SK-N-SH (cell line): ENCODE measurements around the gene PARD3B. TPM values are rescaled to one million over a fixed set of nuclear protein-coding genes. Genes with fewer than 3 reads are reported as not detected.

Experiments used
- CTCF ChIA-PET: fragments of 300-600, 350-600 bp; formaldehyde crosslinking; extraction: SDS; loops from one replicate; lab custom pipeline; 2021; lab: Yijun Ruan, JAX
- POLR2A ChIA-PET: fragments of 350-600 bp; sonication (Branson Sonifier 250); formaldehyde crosslinking; extraction: SDS; loops from one replicate; lab custom pipeline; 2020; ENCODE audit warnings: antibody characterized with exemption, inconsistent platforms; lab: Yijun Ruan, JAX
- DNase-seq: peaks from one replicate; pipeline ENCODE4 v3.0.0; 2012
- H2AFZ ChIP-seq: fragments of 200-600 bp; sonication (generic); 2 replicates; pipeline ENCODE4 v1.8.1; 2016; ENCODE audit warnings: antibody characterized with exemption, mild to moderate bottlenecking, low read depth
- H3F3A ChIP-seq: fragments of 200-600 bp; sonication (generic); replicated peaks from 2 replicates; pipeline ENCODE3; 2016; ENCODE audit warnings: antibody characterized with exemption, mild to moderate bottlenecking; ENCODE audit not compliant: insufficient read depth
- H3K27ac ChIP-seq, 2 experiments: fragments of 200-500 bp in 1 of 2; fragments of 200-600 bp in 1 of 2; sonication (Bioruptor generic) in 1 of 2; sonication (generic), shearing (Covaris generic) in 1 of 2; 2 replicates each; pipeline versions ENCODE4 v1.5.1 to v1.6.1; 2014 to 2016; ENCODE audit warnings: low read depth in 2 of 2, inconsistent platforms in 1 of 2, low read length in 1 of 2, mild to moderate bottlenecking in 1 of 2, mixed read lengths in 1 of 2
- H3K27me3 ChIP-seq: fragments of 200-600 bp; sonication (generic), shearing (Covaris generic); 2 replicates; pipeline ENCODE4 v1.6.1; 2016; ENCODE audit warnings: mixed run types; ENCODE audit not compliant: insufficient read depth
- H3K36me3 ChIP-seq, 2 experiments: fragments of 200-500 bp in 1 of 2; fragments of 200-600 bp in 1 of 2; sonication (Bioruptor generic) in 1 of 2; sonication (generic) in 1 of 2; replicated peaks in 1 of 2; 2 replicates each; pipeline versions ENCODE3 to v1.5.1; 2014 to 2016; ENCODE audit warnings: low read length in 1 of 2, mild to moderate bottlenecking in 1 of 2; ENCODE audit not compliant: insufficient read depth in 2 of 2, control insufficient read depth in 1 of 2
- H3K4me1 ChIP-seq, 2 experiments: fragments of 200-500 bp in 1 of 2; fragments of 200-600 bp in 1 of 2; sonication (Bioruptor generic) in 1 of 2; sonication (generic), shearing (Covaris generic) in 1 of 2; 2 replicates each; pipeline versions ENCODE4 v1.5.1 to v1.6.1; 2014 to 2016; ENCODE audit warnings: low read depth in 1 of 2, low read length in 1 of 2, mixed run types in 1 of 2; ENCODE audit not compliant: insufficient read depth in 2 of 2, control insufficient read depth in 1 of 2
- H3K4me2 ChIP-seq: fragments of 200-600 bp; sonication (generic), shearing (Covaris generic); 2 replicates; pipeline ENCODE4 v1.6.1; 2017; ENCODE audit warnings: mixed run types
- H3K4me3 ChIP-seq, 2 experiments: fragments of 200-500 bp in 1 of 2; fragments of 200-600 bp in 1 of 2; sonication (Bioruptor generic) in 1 of 2; sonication (generic), shearing (Covaris generic) in 1 of 2; 2 replicates each; pipeline versions ENCODE4 v1.5.1 to v1.8.1; 2014 to 2016; ENCODE audit warnings: low read depth in 2 of 2, inconsistent platforms in 1 of 2, low read length in 1 of 2, mild to moderate bottlenecking in 1 of 2, mixed read lengths in 1 of 2, moderate library complexity in 1 of 2
- H3K79me2 ChIP-seq: fragments of 200-600 bp; sonication (generic); 2 replicates; pipeline ENCODE4 v1.8.1; 2017; ENCODE audit warnings: mild to moderate bottlenecking; ENCODE audit not compliant: insufficient read depth
- H3K9ac ChIP-seq: fragments of 200-600 bp; sonication (generic); 2 replicates; pipeline ENCODE4 v1.6.1; 2017; ENCODE audit warnings: mixed run types
- H3K9me2 ChIP-seq: fragments of 200-600 bp; sonication (generic); 2 replicates; pipeline ENCODE4 v1.6.1; 2017; ENCODE audit warnings: mixed run types
- H3K9me3 ChIP-seq: fragments of 200-600 bp; sonication (generic); 2 replicates; pipeline ENCODE4 v1.6.1; 2017; ENCODE audit warnings: mixed run types, mild to moderate bottlenecking, moderate library complexity
- H4K20me1 ChIP-seq: fragments of 200-600 bp; sonication (generic); 2 replicates; pipeline ENCODE4 v1.6.1; 2017; ENCODE audit warnings: mild to moderate bottlenecking, mixed run types; ENCODE audit not compliant: insufficient read depth
- CHD2 ChIP-seq: fragments of 150-350 bp; IDR thresholded peaks from 2 replicates; pipeline ENCODE4 v1.6.1; 2018; ENCODE audit warnings: low read length; ENCODE audit not compliant: partially characterized antibody
- CTCF ChIP-seq: fragments of 200-600 bp; sonication (generic); IDR thresholded peaks from 2 replicates; pipeline ENCODE4 v1.6.1; 2017; ENCODE audit warnings: antibody characterized with exemption, mild to moderate bottlenecking, moderate library complexity
- EP300 ChIP-seq, 2 experiments: IDR thresholded peaks; 2 replicates each; pipeline versions ENCODE4 v1.4.0 to v1.6.1; 2012; ENCODE audit warnings: borderline replicate concordance in 1 of 2, low read depth in 1 of 2, low read length in 1 of 2
- EZH2phosphoT487 ChIP-seq: fragments of 200-600 bp; sonication (generic); IDR thresholded peaks from 2 replicates; pipeline ENCODE4 v1.6.1; 2017; ENCODE audit warnings: low read depth, mixed run types, mild to moderate bottlenecking, antibody characterized with exemption, moderate library complexity, borderline replicate concordance
- FOSL2 ChIP-seq: IDR thresholded peaks from 2 replicates; pipeline ENCODE4 v1.4.0; 2012; ENCODE audit warnings: low read depth, mild to moderate bottlenecking, moderate library complexity, borderline replicate concordance
- FOXJ3 ChIP-seq: sonication (generic); formaldehyde crosslinking; IDR thresholded peaks from 2 replicates; pipeline ENCODE4 v1.5.1; 2020; ENCODE audit warnings: mild to moderate bottlenecking, missing genetic modification reagents
- FOXM1 ChIP-seq: IDR thresholded peaks from 2 replicates; pipeline ENCODE4 v1.4.0; 2012; ENCODE audit warnings: low read depth, mild to moderate bottlenecking
- JUND ChIP-seq: IDR thresholded peaks from 2 replicates; pipeline ENCODE4 v1.4.0; 2012
- MEF2A ChIP-seq: IDR thresholded peaks from 2 replicates; pipeline ENCODE4 v1.4.0; 2012; ENCODE audit warnings: low read depth, borderline replicate concordance
- MXI1 ChIP-seq: IDR thresholded peaks from 2 replicates; pipeline ENCODE4 v1.6.1; 2012; ENCODE audit warnings: mild to moderate bottlenecking, low read depth, low read length, improper control_type of control experiment
- NFIC ChIP-seq: IDR thresholded peaks from 2 replicates; pipeline ENCODE4 v1.4.0; 2012; ENCODE audit warnings: borderline replicate concordance
- POLR2AphosphoS5 ChIP-seq: IDR thresholded peaks from 2 replicates; pipeline ENCODE4 v1.6.1; 2012; ENCODE audit warnings: low read depth, low read length
- RCOR1 ChIP-seq: fragments of 150-350 bp; IDR thresholded peaks from 2 replicates; pipeline ENCODE4 v1.6.1; 2017; ENCODE audit warnings: antibody characterized with exemption, low read length
- SMC3 ChIP-seq: IDR thresholded peaks from 2 replicates; pipeline ENCODE4 v1.6.1; 2012; ENCODE audit warnings: low read depth, low read length, improper control_type of control experiment
- TAF1 ChIP-seq: IDR thresholded peaks from 2 replicates; pipeline ENCODE4 v1.6.1; 2012; ENCODE audit warnings: low read depth, mild to moderate bottlenecking, low read length, moderate library complexity, borderline replicate concordance
- TCF12 ChIP-seq: IDR thresholded peaks from 2 replicates; pipeline ENCODE4 v1.4.0; 2012
- TEAD4 ChIP-seq: IDR thresholded peaks from 2 replicates; pipeline ENCODE4 v1.4.0; 2012; ENCODE audit warnings: mild to moderate bottlenecking, borderline replicate concordance; ENCODE audit not compliant: insufficient read depth
- WGBS: methylation state at CpG from one replicate; pipeline ENCODE4 v1.1.6; 2017; ENCODE audit warnings: low lambda C conversion rate; 5-methylcytosine and 5-hydroxymethylcytosine counted together
- polyA plus RNA-seq, 3 experiments: library from polyadenylated mRNA; depleted of rRNA; stranded (reverse); fragments of >200 nt; gene quantifications; 2 replicates each; pipeline ENCODE4 v1.2.3, GENCODE V29; 2012
- TF ChIP-seq, protein P1 (sequence below): IDR thresholded peaks from 2 replicates; pipeline ENCODE4 v1.4.0; 2012; ENCODE audit warnings: low read depth, borderline replicate concordance
- TF ChIP-seq, protein P2 (sequence below): fragments of 150-350 bp; IDR thresholded peaks from 2 replicates; pipeline ENCODE4 v1.6.1; 2017; ENCODE audit warnings: antibody characterized with exemption, low read length, low read depth, borderline replicate concordance
- TF ChIP-seq, protein P3 (sequence below): IDR thresholded peaks from 2 replicates; pipeline ENCODE4 v1.6.1; 2012; ENCODE audit warnings: mild to moderate bottlenecking, low read depth, low read length, moderate library complexity

PARD3B gene
- polyA plus RNA-seq, 1 of the 3 experiments (the other 2 are of a cell fraction): 0.87 TPM

GRCh38 chr2:204669382-204669781, 124.1 kb downstream of the PARD3B start (continued):
- TF ChIP-seq TCF12: no peak
- TF ChIP-seq TEAD4: no peak
- no peak for TF ChIP-seq RCOR1
- TF ChIP-seq FOXJ3 (CRISPR knock-in tag): no peak
- TF ChIP-seq JUND: no peak

DNA sequence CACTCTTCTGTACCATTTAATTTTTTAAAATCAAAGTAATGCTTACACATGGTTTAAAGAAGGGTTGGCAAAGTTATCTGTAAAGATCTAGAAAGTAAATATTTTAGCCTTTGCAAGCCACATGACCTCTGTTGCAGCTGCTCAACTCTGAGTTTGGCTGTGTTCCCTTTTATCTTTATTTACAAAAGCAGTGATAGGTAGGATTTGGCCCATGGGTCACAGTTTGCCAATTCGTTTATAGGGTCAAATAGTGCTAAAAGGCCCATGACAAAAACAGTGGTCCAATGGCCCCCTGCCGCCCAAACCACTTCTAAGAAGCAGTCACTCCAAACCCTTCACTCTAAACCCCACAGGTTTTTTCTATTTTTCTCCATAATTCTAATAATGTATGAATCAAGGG, 124.8 kb downstream of the PARD3B start:
- Histone ChIP-seq H3K4me1 (peaks cover 1 to 2% of the 10 kb centered on the region in 2 experiments; a peak in 2 of 4 replicates), H3K9ac (no peak overlapping the region), H3K9me3 (no peaks in the 10 kb centered on the region), H3F3A (no peaks in the 10 kb centered on the region), H3K36me3 (no peaks in the 10 kb centered on the region), H3K79me2 (no peaks in the 10 kb centered on the region), H3K9me2 (no peaks in the 10 kb centered on the region), H3K4me2 (no peak overlapping the region), H4K20me1 (no peaks in the 10 kb centered on the region), H2AFZ (no peak overlapping the region), H3K4me3 (no peak overlapping the region), H3K27ac (no peak overlapping the region), H3K27me3 (no peaks in the 10 kb centered on the region)
- CTCF ChIA-PET: no interaction called here
- no peak for DNase-seq
- TF ChIP-seq MEF2A (no peak), TEAD4 (no peak), MXI1 (no peak), RCOR1 (no peak), FOXM1 (no peak), POLR2AphosphoS5 (no peak), FOSL2 (no peak), CHD2 (no peak), EP300 (IDR thresholded peaks at IDR 0.05; ENCODE audit: borderline replicate concordance in 1 of 2, low read depth in 1 of 2, low read length in 1 of 2) (no peak), TAF1 (no peak), TCF12 (no peak), CTCF (no peak), SMC3 (no peak), NFIC (no peak), EZH2phosphoT487 (no peak)
- TF ChIP-seq, protein P1, sequence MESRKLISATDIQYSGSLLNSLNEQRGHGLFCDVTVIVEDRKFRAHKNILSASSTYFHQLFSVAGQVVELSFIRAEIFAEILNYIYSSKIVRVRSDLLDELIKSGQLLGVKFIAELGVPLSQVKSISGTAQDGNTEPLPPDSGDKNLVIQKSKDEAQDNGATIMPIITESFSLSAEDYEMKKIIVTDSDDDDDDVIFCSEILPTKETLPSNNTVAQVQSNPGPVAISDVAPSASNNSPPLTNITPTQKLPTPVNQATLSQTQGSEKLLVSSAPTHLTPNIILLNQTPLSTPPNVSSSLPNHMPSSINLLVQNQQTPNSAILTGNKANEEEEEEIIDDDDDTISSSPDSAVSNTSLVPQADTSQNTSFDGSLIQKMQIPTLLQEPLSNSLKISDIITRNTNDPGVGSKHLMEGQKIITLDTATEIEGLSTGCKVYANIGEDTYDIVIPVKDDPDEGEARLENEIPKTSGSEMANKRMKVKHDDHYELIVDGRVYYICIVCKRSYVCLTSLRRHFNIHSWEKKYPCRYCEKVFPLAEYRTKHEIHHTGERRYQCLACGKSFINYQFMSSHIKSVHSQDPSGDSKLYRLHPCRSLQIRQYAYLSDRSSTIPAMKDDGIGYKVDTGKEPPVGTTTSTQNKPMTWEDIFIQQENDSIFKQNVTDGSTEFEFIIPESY: no peak
- TF ChIP-seq, protein P2, sequence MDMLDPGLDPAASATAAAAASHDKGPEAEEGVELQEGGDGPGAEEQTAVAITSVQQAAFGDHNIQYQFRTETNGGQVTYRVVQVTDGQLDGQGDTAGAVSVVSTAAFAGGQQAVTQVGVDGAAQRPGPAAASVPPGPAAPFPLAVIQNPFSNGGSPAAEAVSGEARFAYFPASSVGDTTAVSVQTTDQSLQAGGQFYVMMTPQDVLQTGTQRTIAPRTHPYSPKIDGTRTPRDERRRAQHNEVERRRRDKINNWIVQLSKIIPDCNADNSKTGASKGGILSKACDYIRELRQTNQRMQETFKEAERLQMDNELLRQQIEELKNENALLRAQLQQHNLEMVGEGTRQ: no peak
- TF ChIP-seq, protein P3, sequence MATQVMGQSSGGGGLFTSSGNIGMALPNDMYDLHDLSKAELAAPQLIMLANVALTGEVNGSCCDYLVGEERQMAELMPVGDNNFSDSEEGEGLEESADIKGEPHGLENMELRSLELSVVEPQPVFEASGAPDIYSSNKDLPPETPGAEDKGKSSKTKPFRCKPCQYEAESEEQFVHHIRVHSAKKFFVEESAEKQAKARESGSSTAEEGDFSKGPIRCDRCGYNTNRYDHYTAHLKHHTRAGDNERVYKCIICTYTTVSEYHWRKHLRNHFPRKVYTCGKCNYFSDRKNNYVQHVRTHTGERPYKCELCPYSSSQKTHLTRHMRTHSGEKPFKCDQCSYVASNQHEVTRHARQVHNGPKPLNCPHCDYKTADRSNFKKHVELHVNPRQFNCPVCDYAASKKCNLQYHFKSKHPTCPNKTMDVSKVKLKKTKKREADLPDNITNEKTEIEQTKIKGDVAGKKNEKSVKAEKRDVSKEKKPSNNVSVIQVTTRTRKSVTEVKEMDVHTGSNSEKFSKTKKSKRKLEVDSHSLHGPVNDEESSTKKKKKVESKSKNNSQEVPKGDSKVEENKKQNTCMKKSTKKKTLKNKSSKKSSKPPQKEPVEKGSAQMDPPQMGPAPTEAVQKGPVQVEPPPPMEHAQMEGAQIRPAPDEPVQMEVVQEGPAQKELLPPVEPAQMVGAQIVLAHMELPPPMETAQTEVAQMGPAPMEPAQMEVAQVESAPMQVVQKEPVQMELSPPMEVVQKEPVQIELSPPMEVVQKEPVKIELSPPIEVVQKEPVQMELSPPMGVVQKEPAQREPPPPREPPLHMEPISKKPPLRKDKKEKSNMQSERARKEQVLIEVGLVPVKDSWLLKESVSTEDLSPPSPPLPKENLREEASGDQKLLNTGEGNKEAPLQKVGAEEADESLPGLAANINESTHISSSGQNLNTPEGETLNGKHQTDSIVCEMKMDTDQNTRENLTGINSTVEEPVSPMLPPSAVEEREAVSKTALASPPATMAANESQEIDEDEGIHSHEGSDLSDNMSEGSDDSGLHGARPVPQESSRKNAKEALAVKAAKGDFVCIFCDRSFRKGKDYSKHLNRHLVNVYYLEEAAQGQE: no peak
- WGBS: 63% methylated on average over 2 of the region's 2 CpGs
- POLR2A ChIA-PET: no interaction called here
